Femur (tissue), 1 donor: ENCODE measurements around the gene HOXA11.

Experiments used
- DNase-seq: peaks from one replicate; pipeline ENCODE4 v3.0.0-alpha.2; 2017

HOXA11 gene

GRCh38 chr7:27192546-27193334 lies 7.7 kb upstream of the HOXA11 start:
- peak; percentile 60 for DNase-seq

- DNase-seq, result peak; percentile 68
These were observed 7.0 kb upstream of the HOXA11 start for GRCh38 chr7:27191833-27192545.

- DNase-seq, result peak; percentile 20
These were observed 6.2 kb upstream of the HOXA11 start for GRCh38 chr7:27191161-27191731.

- peak; percentile 12 for DNase-seq
These were observed 5.1 kb upstream of the HOXA11 start for GRCh38 chr7:27189997-27190748.

GRCh38 chr7:27189295-27189996 lies 4.4 kb upstream of the HOXA11 start:
- DNase-seq, result peak; percentile 29

GRCh38 chr7:27188386-27189294 lies 3.6 kb upstream of the HOXA11 start:
- DNase-seq, result peak; percentile 71

GRCh38 chr7:27187475-27188385 lies 2.7 kb upstream of the HOXA11 start:
- DNase-seq, result peak; percentile 39

- peak; percentile 18 for DNase-seq
These were observed 1.8 kb upstream of the HOXA11 start for GRCh38 chr7:27186668-27187474.

- DNase-seq, result peak; percentile 42
These were observed 1.0 kb upstream of the HOXA11 start for GRCh38 chr7:27185854-27186667.

- DNase-seq, result peak; percentile 65
These were observed 557 bp downstream of the HOXA11 start for GRCh38 chr7:27184337-27185012.

GRCh38 chr7:27183682-27184336 lies 1.2 kb downstream of the HOXA11 start:
- DNase-seq, result peak; percentile 35

- DNase-seq, result peak; percentile 51
These were observed 2.0 kb downstream of the HOXA11 start for GRCh38 chr7:27182861-27183681.

GRCh38 chr7:27182285-27182841 lies 2.7 kb downstream of the HOXA11 start:
- DNase-seq, result peak; percentile 36

GRCh38 chr7:27181795-27182275 lies 3.2 kb downstream of the HOXA11 start:
- peak; percentile 31 for DNase-seq
